SK-N-SH (cell line): ENCODE data around the gene STK35. TPM values are rescaled to one million over a fixed set of nuclear protein-coding genes. Genes with fewer than 3 reads are reported as not detected.

ENCODE experiments used
- CTCF ChIA-PET: fragments of 300-600, 350-600 bp; formaldehyde crosslinking; extraction: SDS; loops from one replicate; lab custom pipeline; 2021; lab: Yijun Ruan, JAX
- POLR2A ChIA-PET: fragments of 350-600 bp; sonication (Branson Sonifier 250); formaldehyde crosslinking; extraction: SDS; loops from one replicate; lab custom pipeline; 2020; ENCODE audit warnings: antibody characterized with exemption, inconsistent platforms; lab: Yijun Ruan, JAX
- DNase-seq: peaks from one replicate; pipeline ENCODE4 v3.0.0; 2012
- H2AFZ ChIP-seq: fragments of 200-600 bp; sonication (generic); 2 replicates; pipeline ENCODE4 v1.8.1; 2016; ENCODE audit warnings: antibody characterized with exemption, mild to moderate bottlenecking, low read depth
- H3F3A ChIP-seq: fragments of 200-600 bp; sonication (generic); replicated peaks from 2 replicates; pipeline ENCODE3; 2016; ENCODE audit warnings: antibody characterized with exemption, mild to moderate bottlenecking; ENCODE audit not compliant: insufficient read depth
- H3K27ac ChIP-seq, 2 experiments: fragments of 200-500 bp in 1 of 2; fragments of 200-600 bp in 1 of 2; sonication (Bioruptor generic) in 1 of 2; sonication (generic), shearing (Covaris generic) in 1 of 2; 2 replicates each; pipeline versions ENCODE4 v1.5.1 to v1.6.1; 2014 to 2016; ENCODE audit warnings: low read depth in 2 of 2, inconsistent platforms in 1 of 2, low read length in 1 of 2, mild to moderate bottlenecking in 1 of 2, mixed read lengths in 1 of 2
- H3K27me3 ChIP-seq: fragments of 200-600 bp; sonication (generic), shearing (Covaris generic); 2 replicates; pipeline ENCODE4 v1.6.1; 2016; ENCODE audit warnings: mixed run types; ENCODE audit not compliant: insufficient read depth
- H3K36me3 ChIP-seq, 2 experiments: fragments of 200-500 bp in 1 of 2; fragments of 200-600 bp in 1 of 2; sonication (Bioruptor generic) in 1 of 2; sonication (generic) in 1 of 2; replicated peaks in 1 of 2; 2 replicates each; pipeline versions ENCODE3 to v1.5.1; 2014 to 2016; ENCODE audit warnings: low read length in 1 of 2, mild to moderate bottlenecking in 1 of 2; ENCODE audit not compliant: insufficient read depth in 2 of 2, control insufficient read depth in 1 of 2
- H3K4me1 ChIP-seq, 2 experiments: fragments of 200-500 bp in 1 of 2; fragments of 200-600 bp in 1 of 2; sonication (Bioruptor generic) in 1 of 2; sonication (generic), shearing (Covaris generic) in 1 of 2; 2 replicates each; pipeline versions ENCODE4 v1.5.1 to v1.6.1; 2014 to 2016; ENCODE audit warnings: low read depth in 1 of 2, low read length in 1 of 2, mixed run types in 1 of 2; ENCODE audit not compliant: insufficient read depth in 2 of 2, control insufficient read depth in 1 of 2
- H3K4me2 ChIP-seq: fragments of 200-600 bp; sonication (generic), shearing (Covaris generic); 2 replicates; pipeline ENCODE4 v1.6.1; 2017; ENCODE audit warnings: mixed run types
- H3K4me3 ChIP-seq, 2 experiments: fragments of 200-500 bp in 1 of 2; fragments of 200-600 bp in 1 of 2; sonication (Bioruptor generic) in 1 of 2; sonication (generic), shearing (Covaris generic) in 1 of 2; 2 replicates each; pipeline versions ENCODE4 v1.5.1 to v1.8.1; 2014 to 2016; ENCODE audit warnings: low read depth in 2 of 2, inconsistent platforms in 1 of 2, low read length in 1 of 2, mild to moderate bottlenecking in 1 of 2, mixed read lengths in 1 of 2, moderate library complexity in 1 of 2
- H3K79me2 ChIP-seq: fragments of 200-600 bp; sonication (generic); 2 replicates; pipeline ENCODE4 v1.8.1; 2017; ENCODE audit warnings: mild to moderate bottlenecking; ENCODE audit not compliant: insufficient read depth
- H3K9ac ChIP-seq: fragments of 200-600 bp; sonication (generic); 2 replicates; pipeline ENCODE4 v1.6.1; 2017; ENCODE audit warnings: mixed run types
- H3K9me2 ChIP-seq: fragments of 200-600 bp; sonication (generic); 2 replicates; pipeline ENCODE4 v1.6.1; 2017; ENCODE audit warnings: mixed run types
- H3K9me3 ChIP-seq: fragments of 200-600 bp; sonication (generic); 2 replicates; pipeline ENCODE4 v1.6.1; 2017; ENCODE audit warnings: mixed run types, mild to moderate bottlenecking, moderate library complexity
- H4K20me1 ChIP-seq: fragments of 200-600 bp; sonication (generic); 2 replicates; pipeline ENCODE4 v1.6.1; 2017; ENCODE audit warnings: mild to moderate bottlenecking, mixed run types; ENCODE audit not compliant: insufficient read depth
- CHD2 ChIP-seq: fragments of 150-350 bp; IDR thresholded peaks from 2 replicates; pipeline ENCODE4 v1.6.1; 2018; ENCODE audit warnings: low read length; ENCODE audit not compliant: partially characterized antibody
- ELF1 ChIP-seq: IDR thresholded peaks from 2 replicates; pipeline ENCODE4 v1.4.0; 2012
- FOXJ3 ChIP-seq: sonication (generic); formaldehyde crosslinking; IDR thresholded peaks from 2 replicates; pipeline ENCODE4 v1.5.1; 2020; ENCODE audit warnings: mild to moderate bottlenecking, missing genetic modification reagents
- GABPA ChIP-seq: IDR thresholded peaks from 2 replicates; pipeline ENCODE4 v1.4.0; 2012; ENCODE audit warnings: low read depth, mild to moderate bottlenecking
- GATA2 ChIP-seq: sonication (generic); formaldehyde crosslinking; IDR thresholded peaks from 2 replicates; pipeline ENCODE4 v1.5.0; 2020; ENCODE audit warnings: mild to moderate bottlenecking, missing genetic modification reagents
- IRF3 ChIP-seq: fragments of 150-350 bp; IDR thresholded peaks from 2 replicates; pipeline ENCODE4 v1.6.1; 2016; ENCODE audit warnings: mild to moderate bottlenecking, low read depth, low read length
- JUND ChIP-seq: IDR thresholded peaks from 2 replicates; pipeline ENCODE4 v1.4.0; 2012
- NRF1 ChIP-seq: IDR thresholded peaks from 2 replicates; pipeline ENCODE4 v1.6.1; 2012; ENCODE audit warnings: low read depth, mild to moderate bottlenecking, low read length
- RFX5 ChIP-seq: IDR thresholded peaks from 2 replicates; pipeline ENCODE4 v1.6.1; 2012; ENCODE audit warnings: mild to moderate bottlenecking, improper control_type of control experiment, low read length
- RXRA ChIP-seq: IDR thresholded peaks from 2 replicates; pipeline ENCODE4 v1.4.0; 2012; ENCODE audit warnings: low read depth, mild to moderate bottlenecking, borderline replicate concordance
- SMC3 ChIP-seq: IDR thresholded peaks from 2 replicates; pipeline ENCODE4 v1.6.1; 2012; ENCODE audit warnings: low read depth, low read length, improper control_type of control experiment
- TCF12 ChIP-seq: IDR thresholded peaks from 2 replicates; pipeline ENCODE4 v1.4.0; 2012
- TEAD4 ChIP-seq: IDR thresholded peaks from 2 replicates; pipeline ENCODE4 v1.4.0; 2012; ENCODE audit warnings: mild to moderate bottlenecking, borderline replicate concordance; ENCODE audit not compliant: insufficient read depth
- USF1 ChIP-seq: IDR thresholded peaks from 2 replicates; pipeline ENCODE4 v1.4.0; 2012; ENCODE audit warnings: low read depth, borderline replicate concordance
- YY1 ChIP-seq: IDR thresholded peaks from 2 replicates; pipeline ENCODE4 v1.4.0; 2012; ENCODE audit warnings: low read depth, mild to moderate bottlenecking
- ZBTB33 ChIP-seq: IDR thresholded peaks from 2 replicates; pipeline ENCODE4 v1.4.0; 2012; ENCODE audit warnings: low read depth, borderline replicate concordance
- WGBS: methylation state at CpG from one replicate; pipeline ENCODE4 v1.1.6; 2017; ENCODE audit warnings: low lambda C conversion rate; 5-methylcytosine and 5-hydroxymethylcytosine counted together
- polyA plus RNA-seq, 3 experiments: library from polyadenylated mRNA; depleted of rRNA; stranded (reverse); fragments of >200 nt; gene quantifications; 2 replicates each; pipeline ENCODE4 v1.2.3, GENCODE V29; 2012

The STK35 gene
- polyA plus RNA-seq, 1 of the 3 experiments (the other 2 are of a cell fraction) = 6.7 TPM

GRCh38 chr20:2138396-2138795 is 36.8 kb downstream of the STK35 start:
- peaks cover 0 to 4% of the 10 kb centered on the region in 2 experiments for H3K36me3 ChIP-seq

More at GRCh38 chr20:2138396-2138795, 36.8 kb downstream of the STK35 start:
- peaks cover 88% of the 10 kb centered on the region for H3K79me2 ChIP-seq
- no peak overlapping the region for H3K4me2 ChIP-seq
- H3K9ac ChIP-seq = no peak overlapping the region
- H3F3A ChIP-seq = peaks cover 12% of the 10 kb centered on the region
- H3K4me1 ChIP-seq = peaks cover 11 to 35% of the 10 kb centered on the region in 2 experiments; a peak in 3 of 4 replicates
- ChIA-PET POLR2A (no interaction called here), CTCF (interaction anchor here (1.1 to 3.0 kb wide), 3 partner anchors 16 to 132 kb away, joined by 3 to 17 read pairs (median 3); no protein-coding TSS in a partner anchor)
- WGBS = 79% methylated on average over 2 of the region's 2 CpGs
- peak overlapping the region in 1 of 2 experiments; percentile 77; a peak in 2 of 4 replicates for H3K27ac ChIP-seq
- no peak for DNase-seq
- H3K9me2 ChIP-seq = no peaks in the 10 kb centered on the region
- no peak overlapping the region for H2AFZ ChIP-seq
- TF ChIP-seq ZBTB33 = no peak
- TF ChIP-seq GATA2 (CRISPR knock-in tag) = no peak
- TF ChIP-seq IRF3 = no peak
- TF ChIP-seq YY1 = no peak
- no peak for TF ChIP-seq ELF1
- no peak for TF ChIP-seq USF1
- TF ChIP-seq RXRA = no peak
- no peak for TF ChIP-seq TCF12
- TF ChIP-seq JUND = no peak
- TF ChIP-seq SMC3 = no peak
- no peak for TF ChIP-seq TEAD4
- no peak for TF ChIP-seq GABPA
- no peak for TF ChIP-seq RFX5
- no peak for TF ChIP-seq CHD2
- no peak for TF ChIP-seq NRF1
- TF ChIP-seq FOXJ3 = no peak
- H3K4me3 ChIP-seq = no peak overlapping the region
- H3K27me3 ChIP-seq = no peaks in the 10 kb centered on the region
- no peaks in the 10 kb centered on the region for H3K9me3 ChIP-seq
- H4K20me1 ChIP-seq = peaks cover 39% of the 10 kb centered on the region
